ENCODE results near the gene VIPR2. TPM values are rescaled to one million over a fixed set of nuclear protein-coding genes. Genes with fewer than 3 reads are reported as not detected.

The VIPR2 gene
- total and polyA plus RNA-seq, 2 of the 13 experiments (the other 11 are each of a cell fraction or from before 2014, with no cell fraction given), result not detected

DNA sequence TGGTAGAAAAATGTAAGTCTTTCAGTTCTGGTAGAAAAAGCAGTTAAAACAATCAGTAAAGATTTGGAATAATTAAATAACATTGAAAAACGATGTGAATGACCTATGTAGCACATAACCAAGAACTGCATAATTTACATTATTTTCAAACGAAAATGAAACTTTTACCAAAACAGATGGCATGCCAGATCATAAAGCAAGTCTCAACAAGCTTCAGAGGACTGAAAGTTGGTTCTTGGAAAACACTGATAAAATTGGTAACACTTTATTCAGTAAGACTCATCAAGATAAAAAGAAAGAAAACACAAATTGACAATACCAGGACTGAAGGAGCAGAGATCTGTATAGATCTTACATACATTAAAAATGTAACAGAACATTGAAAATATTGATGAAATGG, 92.8 kb downstream of the VIPR2 start:
- ChIA-PET CTCF (ENCODE audit: low intra/inter-chr PET ratio, low total read pairs) (no interaction called here), POLR2A (no interaction called here)
- intact Hi-C loops (cut with micrococcal nuclease; ENCODE audit: unreplicated experiment) (no loop called here), in situ Hi-C loops (cut with HindIII; ENCODE audit: extremely low pct_ligation_motif_present, low pct_unique_long_range_greater_than_20kb) (no loop called here)
- H2AFZ ChIP-seq (ENCODE audit: low read length), result no peak overlapping the region
- DNase-seq (ENCODE audit: low spot score) (no peak), FAIRE-seq (no peak), ATAC-seq (no peak)
- 0% methylated on average over 2 of the region's 2 CpGs for WGBS (ENCODE audit: low lambda C conversion rate)
- H4K20me1 ChIP-seq (ENCODE audit: insufficient read depth, low read length), result no peaks in the 10 kb centered on the region
- H3K4me3 ChIP-seq (replicated peaks in 1 of 3; ENCODE audit: insufficient read depth in 1 of 3, low read depth in 2 of 3, low read length in 3 of 3), result no peak overlapping the region
- H3K9me3 ChIP-seq (ENCODE audit: low read length), result no peaks in the 10 kb centered on the region
- H3K4me2 ChIP-seq (ENCODE audit: low read depth, low read length), result no peak overlapping the region
- no peaks in the 10 kb centered on the region for H3K79me2 ChIP-seq (ENCODE audit: insufficient read depth, low read length)
- no peaks in the 10 kb centered on the region for H3K4me1 ChIP-seq (ENCODE audit: insufficient read depth, low read length)
- H3K36me3 ChIP-seq (replicated peaks in 1 of 2; ENCODE audit: control insufficient read depth in 1 of 2, insufficient read depth in 2 of 2, low read length in 2 of 2), result no peaks in the 10 kb centered on the region
- peaks cover 2 to 34% of the 10 kb centered on the region in 2 experiments for H3K27me3 ChIP-seq (ENCODE audit: control insufficient read depth in 1 of 2, insufficient read depth in 2 of 2, low read length in 2 of 2)
- H3K9ac ChIP-seq (ENCODE audit: insufficient read depth, low read depth, low read length), result no peak overlapping the region
- BruUV-seq (replicated peaks), result no TSS peak
- H3K27ac ChIP-seq (ENCODE audit: extremely low read length, insufficient read depth, low read length), result no peak overlapping the region
- TF ChIP-seq, protein P1, sequence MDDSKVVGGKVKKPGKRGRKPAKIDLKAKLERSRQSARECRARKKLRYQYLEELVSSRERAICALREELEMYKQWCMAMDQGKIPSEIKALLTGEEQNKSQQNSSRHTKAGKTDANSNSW (CRISPR knock-in tag; IDR thresholded peaks at IDR 0.05; ENCODE audit: borderline replicate concordance), result no peak
- TF ChIP-seq CBX2 (IDR thresholded peaks at IDR 0.05; ENCODE audit: low read depth, low read length) (no peak), CBX2 (CRISPR knock-in tag; IDR thresholded peaks at IDR 0.05; ENCODE audit: low read depth) (no peak), THAP11 (CRISPR knock-in tag; IDR thresholded peaks at IDR 0.05) (no peak), MXD4 (CRISPR knock-in tag; IDR thresholded peaks at IDR 0.05) (no peak), RBM39 (IDR thresholded peaks at IDR 0.05; ENCODE audit: low read depth, low read length, poor library complexity, severe bottlenecking) (no peak), NR2F1 (CRISPR knock-in tag; IDR thresholded peaks at IDR 0.05) (no peak), ZNF841 (CRISPR knock-in tag; IDR thresholded peaks at IDR 0.05; ENCODE audit: borderline replicate concordance) (no peak), ZNF83 (CRISPR knock-in tag; IDR thresholded peaks at IDR 0.05; ENCODE audit: borderline replicate concordance) (no peak), ASH2L (IDR thresholded peaks at IDR 0.05; ENCODE audit: insufficient read length, low read depth, low read length) (no peak), ZNF678 (CRISPR knock-in tag; IDR thresholded peaks at IDR 0.05) (no peak)
- TF ChIP-seq, protein P2, sequence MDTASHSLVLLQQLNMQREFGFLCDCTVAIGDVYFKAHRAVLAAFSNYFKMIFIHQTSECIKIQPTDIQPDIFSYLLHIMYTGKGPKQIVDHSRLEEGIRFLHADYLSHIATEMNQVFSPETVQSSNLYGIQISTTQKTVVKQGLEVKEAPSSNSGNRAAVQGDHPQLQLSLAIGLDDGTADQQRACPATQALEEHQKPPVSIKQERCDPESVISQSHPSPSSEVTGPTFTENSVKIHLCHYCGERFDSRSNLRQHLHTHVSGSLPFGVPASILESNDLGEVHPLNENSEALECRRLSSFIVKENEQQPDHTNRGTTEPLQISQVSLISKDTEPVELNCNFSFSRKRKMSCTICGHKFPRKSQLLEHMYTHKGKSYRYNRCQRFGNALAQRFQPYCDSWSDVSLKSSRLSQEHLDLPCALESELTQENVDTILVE (CRISPR knock-in tag; IDR thresholded peaks at IDR 0.05), result no peak
- TF ChIP-seq, protein P3, sequence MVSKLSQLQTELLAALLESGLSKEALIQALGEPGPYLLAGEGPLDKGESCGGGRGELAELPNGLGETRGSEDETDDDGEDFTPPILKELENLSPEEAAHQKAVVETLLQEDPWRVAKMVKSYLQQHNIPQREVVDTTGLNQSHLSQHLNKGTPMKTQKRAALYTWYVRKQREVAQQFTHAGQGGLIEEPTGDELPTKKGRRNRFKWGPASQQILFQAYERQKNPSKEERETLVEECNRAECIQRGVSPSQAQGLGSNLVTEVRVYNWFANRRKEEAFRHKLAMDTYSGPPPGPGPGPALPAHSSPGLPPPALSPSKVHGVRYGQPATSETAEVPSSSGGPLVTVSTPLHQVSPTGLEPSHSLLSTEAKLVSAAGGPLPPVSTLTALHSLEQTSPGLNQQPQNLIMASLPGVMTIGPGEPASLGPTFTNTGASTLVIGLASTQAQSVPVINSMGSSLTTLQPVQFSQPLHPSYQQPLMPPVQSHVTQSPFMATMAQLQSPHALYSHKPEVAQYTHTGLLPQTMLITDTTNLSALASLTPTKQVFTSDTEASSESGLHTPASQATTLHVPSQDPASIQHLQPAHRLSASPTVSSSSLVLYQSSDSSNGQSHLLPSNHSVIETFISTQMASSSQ (IDR thresholded peaks at IDR 0.05; ENCODE audit: low read depth), result no peak
- TF ChIP-seq, protein P3 (CRISPR knock-in tag; IDR thresholded peaks at IDR 0.05; ENCODE audit: borderline replicate concordance), result no peak
- TF ChIP-seq, protein P4, sequence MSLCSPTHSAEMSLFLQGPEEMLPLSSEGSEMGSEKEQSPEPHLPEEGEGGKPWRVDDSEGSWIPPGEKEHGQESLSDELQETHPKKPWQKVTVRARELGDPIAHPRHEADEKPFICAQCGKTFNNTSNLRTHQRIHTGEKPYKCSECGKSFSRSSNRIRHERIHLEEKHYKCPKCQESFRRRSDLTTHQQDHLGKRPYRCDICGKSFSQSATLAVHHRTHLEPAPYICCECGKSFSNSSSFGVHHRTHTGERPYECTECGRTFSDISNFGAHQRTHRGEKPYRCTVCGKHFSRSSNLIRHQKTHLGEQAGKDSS (CRISPR knock-in tag; IDR thresholded peaks at IDR 0.05; ENCODE audit: borderline replicate concordance, low read depth), result no peak
- TF ChIP-seq, protein P5, sequence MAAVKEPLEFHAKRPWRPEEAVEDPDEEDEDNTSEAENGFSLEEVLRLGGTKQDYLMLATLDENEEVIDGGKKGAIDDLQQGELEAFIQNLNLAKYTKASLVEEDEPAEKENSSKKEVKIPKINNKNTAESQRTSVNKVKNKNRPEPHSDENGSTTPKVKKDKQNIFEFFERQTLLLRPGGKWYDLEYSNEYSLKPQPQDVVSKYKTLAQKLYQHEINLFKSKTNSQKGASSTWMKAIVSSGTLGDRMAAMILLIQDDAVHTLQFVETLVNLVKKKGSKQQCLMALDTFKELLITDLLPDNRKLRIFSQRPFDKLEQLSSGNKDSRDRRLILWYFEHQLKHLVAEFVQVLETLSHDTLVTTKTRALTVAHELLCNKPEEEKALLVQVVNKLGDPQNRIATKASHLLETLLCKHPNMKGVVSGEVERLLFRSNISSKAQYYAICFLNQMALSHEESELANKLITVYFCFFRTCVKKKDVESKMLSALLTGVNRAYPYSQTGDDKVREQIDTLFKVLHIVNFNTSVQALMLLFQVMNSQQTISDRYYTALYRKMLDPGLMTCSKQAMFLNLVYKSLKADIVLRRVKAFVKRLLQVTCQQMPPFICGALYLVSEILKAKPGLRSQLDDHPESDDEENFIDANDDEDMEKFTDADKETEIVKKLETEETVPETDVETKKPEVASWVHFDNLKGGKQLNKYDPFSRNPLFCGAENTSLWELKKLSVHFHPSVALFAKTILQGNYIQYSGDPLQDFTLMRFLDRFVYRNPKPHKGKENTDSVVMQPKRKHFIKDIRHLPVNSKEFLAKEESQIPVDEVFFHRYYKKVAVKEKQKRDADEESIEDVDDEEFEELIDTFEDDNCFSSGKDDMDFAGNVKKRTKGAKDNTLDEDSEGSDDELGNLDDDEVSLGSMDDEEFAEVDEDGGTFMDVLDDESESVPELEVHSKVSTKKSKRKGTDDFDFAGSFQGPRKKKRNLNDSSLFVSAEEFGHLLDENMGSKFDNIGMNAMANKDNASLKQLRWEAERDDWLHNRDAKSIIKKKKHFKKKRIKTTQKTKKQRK (IDR thresholded peaks at IDR 0.05; ENCODE audit: low read length), result no peak
